ENCODE measurements around the gene CHST11.

DNA sequence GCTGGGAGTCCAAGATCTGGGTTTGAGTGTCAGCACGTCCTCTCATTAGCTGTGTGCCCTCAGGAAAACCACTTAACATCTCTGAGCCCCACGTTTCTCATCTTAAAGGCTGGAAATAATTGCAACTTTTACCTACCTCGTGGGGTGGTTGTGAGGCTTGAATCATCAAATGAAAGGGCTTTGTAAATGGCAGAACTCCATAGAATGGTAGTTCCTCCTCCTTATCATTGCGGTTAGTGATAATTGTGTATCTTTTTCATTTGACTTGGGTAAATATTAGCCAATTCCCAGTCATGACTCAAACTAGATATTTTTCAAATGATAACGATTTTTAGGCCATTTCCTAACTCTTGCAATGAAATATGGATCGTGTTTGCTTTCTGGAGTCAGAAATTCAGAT lies 205.5 kb downstream of the CHST11 start:
- TF ChIP-seq POLR2A (IDR thresholded peaks at IDR 0.05; ENCODE audit: low read length): no peak
- TF ChIP-seq GATA1 (IDR thresholded peaks at IDR 0.05; ENCODE audit: low read depth, low read length): no peak
